NB4 (cell line): ENCODE data around the gene UBE2F.
A peak's percentile ranks its signal among the peaks of the same experiment; 100 is the strongest.
"Not testable (repeated sequence)": the region's sequence is repeated elsewhere in the genome, so short reads cannot be mapped to it uniquely, and the experiment has no call there.

ENCODE experiments used
- DNase-seq: peaks from one replicate; pipeline ENCODE4 v3.0.0; 2010; ENCODE audit warnings: low read depth
- H3K4me3 ChIP-seq: one replicate; pipeline ENCODE4 v1.5.1; 2011; ENCODE audit warnings: mild to moderate bottlenecking, low read depth, low read length, moderate library complexity
- CTCF ChIP-seq: IDR thresholded peaks from one replicate; pipeline ENCODE4 v1.5.1; 2012; ENCODE audit warnings: low read depth, low read length
- MAX ChIP-seq: IDR thresholded peaks from 2 replicates; pipeline ENCODE4 v1.6.1; 2011; ENCODE audit warnings: low read depth, low read length
- MYC ChIP-seq: IDR thresholded peaks from 2 replicates; pipeline ENCODE4 v1.6.1; 2011; ENCODE audit warnings: low read depth, low read length
- POLR2A ChIP-seq: IDR thresholded peaks from 2 replicates; pipeline ENCODE4 v1.6.1; 2011; ENCODE audit warnings: mild to moderate bottlenecking; ENCODE audit not compliant: insufficient read length; ENCODE audit errors: extremely low read depth

UBE2F gene

GRCh38 chr2:237980087-237980486 lies 13.3 kb downstream of the UBE2F start:
- DNase-seq = no peak
- no peak overlapping the region for H3K4me3 ChIP-seq
- TF ChIP-seq CTCF (no peak), MYC (no peak), POLR2A (no peak), MAX (no peak)

- peak; percentile 76 for DNase-seq
- TF ChIP-seq CTCF = no peak
- TF ChIP-seq POLR2A = no peak
- no peak; the same call in 1 of the 2 replicates for TF ChIP-seq MYC
- no peak; the same call in 1 of the 2 replicates for TF ChIP-seq MAX
- no peak overlapping the region for H3K4me3 ChIP-seq
Observed at GRCh38 chr2:237980751-237981150, 13.9 kb downstream of the UBE2F start.

- H3K4me3 ChIP-seq, DNase-seq: not testable (repeated sequence)
Observed at GRCh38 chr2:237981621-237982020, 14.8 kb downstream of the UBE2F start.

GRCh38 chr2:237982039-237982725 lies 15.4 kb downstream of the UBE2F start:
- no peak for TF ChIP-seq CTCF
- TF ChIP-seq POLR2A = no peak
- no peak for TF ChIP-seq MYC
- TF ChIP-seq MAX = no peak
- no peak for DNase-seq
- H3K4me3 ChIP-seq = no peak overlapping the region

- no peak overlapping the region for H3K4me3 ChIP-seq
- DNase-seq = no peak
- no peak for TF ChIP-seq CTCF
- TF ChIP-seq POLR2A = no peak
- no peak for TF ChIP-seq MAX
- TF ChIP-seq MYC = no peak
Observed at GRCh38 chr2:237983922-237984321, 17.1 kb downstream of the UBE2F start.

- DNase-seq = no peak
- TF ChIP-seq CTCF (no peak), MYC (no peak), POLR2A (no peak), MAX (no peak)
- H3K4me3 ChIP-seq = no peak overlapping the region
Observed at GRCh38 chr2:237987268-237987667, 20.5 kb downstream of the UBE2F start.
